ENCODE data around the gene CNN2. TPM values are rescaled to one million over a fixed set of nuclear protein-coding genes. Genes with fewer than 3 reads are reported as not detected.

Gene CNN2
- total RNA-seq, 1 experiment from 2014 or later: 495 TPM

DNA sequence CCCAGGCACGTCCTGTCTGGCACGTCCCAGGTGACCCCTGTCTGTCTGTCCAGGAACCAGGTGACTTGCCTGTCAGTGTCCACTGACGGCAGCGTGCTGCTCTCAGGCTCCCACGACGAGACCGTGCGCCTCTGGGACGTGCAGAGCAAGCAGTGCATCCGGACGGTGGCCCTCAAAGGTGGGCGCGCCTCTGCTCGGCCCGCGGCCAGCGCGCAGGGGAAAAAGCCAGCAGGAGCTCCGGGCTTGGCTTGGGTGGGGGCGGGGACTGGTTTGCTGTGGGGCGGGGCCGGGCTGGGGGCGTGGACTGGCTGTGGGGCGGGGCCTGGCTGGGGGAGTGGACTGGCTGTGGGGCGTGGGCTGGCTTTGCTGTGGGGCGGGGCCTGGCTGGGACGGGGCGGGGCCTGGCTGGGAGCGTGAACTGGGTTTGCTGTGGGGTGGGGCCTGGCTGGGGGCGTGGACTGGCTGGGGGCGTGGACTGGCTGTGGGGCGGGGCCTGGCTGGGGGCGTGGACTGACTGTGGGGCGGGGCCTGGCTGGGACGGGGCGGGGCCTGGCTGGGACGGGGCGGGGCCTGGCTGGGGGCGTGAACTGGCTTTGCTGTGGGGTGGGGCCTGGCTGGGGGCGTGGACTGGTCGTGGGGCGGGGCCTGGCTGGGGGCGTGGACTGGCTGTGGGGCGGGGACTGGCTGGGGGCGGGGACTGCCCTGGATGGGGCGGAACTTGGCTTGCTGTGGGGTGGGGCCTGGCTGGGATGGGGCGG, 35.1 kb upstream of the CNN2 start:
- Histone ChIP-seq H3K27me3 (ENCODE audit: control insufficient read depth, insufficient read depth, low read length) (peaks cover 5% of the 10 kb centered on the region; the same call in 1 of the 2 replicates), H3K36me3 (replicated peaks; ENCODE audit: control insufficient read depth, insufficient read depth, low read length) (peaks cover 3% of the 10 kb centered on the region; the same call in 1 of the 2 replicates), H3K4me3 (ENCODE audit: insufficient read depth, low read depth, low read length) (no peak overlapping the region)
- DNase-seq: peak; percentile 97

GRCh38 chr19:991932-992669, 34.3 kb upstream of the CNN2 start:
- H3K27me3 ChIP-seq (ENCODE audit: control insufficient read depth, insufficient read depth, low read length): peaks cover 8% of the 10 kb centered on the region; the same call in 1 of the 2 replicates
- peaks cover 3% of the 10 kb centered on the region; the same call in 1 of the 2 replicates for H3K36me3 ChIP-seq (replicated peaks; ENCODE audit: control insufficient read depth, insufficient read depth, low read length)
- DNase-seq: no peak
- H3K4me3 ChIP-seq (ENCODE audit: insufficient read depth, low read depth, low read length): no peak overlapping the region

DNA sequence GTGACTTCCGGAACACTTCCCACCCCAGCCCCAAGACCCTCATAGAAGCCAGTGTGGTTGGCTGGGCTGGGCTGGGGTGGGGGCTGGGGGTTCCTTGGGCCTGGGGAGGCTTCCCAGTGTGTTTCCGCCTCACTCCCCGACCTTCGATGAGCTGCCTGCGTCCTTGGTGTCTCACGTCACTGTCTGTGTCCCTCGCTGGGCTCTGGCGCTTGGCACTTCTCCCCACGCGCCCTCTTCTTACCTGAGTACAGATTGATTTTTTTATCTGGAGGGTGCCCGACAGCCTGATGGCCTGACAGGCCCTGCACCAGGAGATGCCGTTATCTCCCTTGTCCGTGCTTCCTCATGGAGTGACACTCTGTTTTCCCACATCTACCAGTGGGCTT, 33.7 kb upstream of the CNN2 start:
- no peak for DNase-seq
- peaks cover 8% of the 10 kb centered on the region; the same call in 1 of the 2 replicates for H3K27me3 ChIP-seq (ENCODE audit: control insufficient read depth, insufficient read depth, low read length)
- peaks cover 3% of the 10 kb centered on the region; the same call in 1 of the 2 replicates for H3K36me3 ChIP-seq (replicated peaks; ENCODE audit: control insufficient read depth, insufficient read depth, low read length)
- no peak overlapping the region for H3K4me3 ChIP-seq (ENCODE audit: insufficient read depth, low read depth, low read length)

DNA sequence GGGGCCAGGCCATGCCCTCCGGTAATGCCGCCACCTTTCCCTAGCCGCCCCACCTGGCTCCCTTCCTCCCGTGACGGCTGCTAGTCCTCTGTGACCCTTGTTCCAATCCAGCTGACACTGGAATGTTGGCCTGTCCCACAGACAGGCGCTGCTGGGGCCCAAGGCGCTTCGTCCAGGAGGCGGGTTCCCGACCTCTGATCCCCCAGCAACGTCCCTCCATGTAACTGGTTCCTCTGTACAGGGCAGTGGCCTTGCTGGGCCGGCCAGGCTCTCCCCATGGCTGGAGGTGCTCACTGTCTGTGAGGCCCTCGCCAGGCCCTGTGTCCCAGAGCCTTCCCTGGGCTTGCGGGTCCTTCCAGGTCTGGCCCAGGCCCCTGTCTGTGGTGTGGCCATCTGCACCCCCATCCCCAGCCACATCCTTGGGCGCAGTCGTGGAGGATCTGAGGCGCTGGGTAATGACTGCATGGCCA, 33.0 kb upstream of the CNN2 start:
- Histone ChIP-seq H3K36me3 (replicated peaks; ENCODE audit: control insufficient read depth, insufficient read depth, low read length) (peaks cover 3% of the 10 kb centered on the region; the same call in 1 of the 2 replicates), H3K4me3 (ENCODE audit: insufficient read depth, low read depth, low read length) (no peak overlapping the region), H3K27me3 (ENCODE audit: control insufficient read depth, insufficient read depth, low read length) (peaks cover 13% of the 10 kb centered on the region; the same call in 1 of the 2 replicates)
- no peak for DNase-seq

DNA sequence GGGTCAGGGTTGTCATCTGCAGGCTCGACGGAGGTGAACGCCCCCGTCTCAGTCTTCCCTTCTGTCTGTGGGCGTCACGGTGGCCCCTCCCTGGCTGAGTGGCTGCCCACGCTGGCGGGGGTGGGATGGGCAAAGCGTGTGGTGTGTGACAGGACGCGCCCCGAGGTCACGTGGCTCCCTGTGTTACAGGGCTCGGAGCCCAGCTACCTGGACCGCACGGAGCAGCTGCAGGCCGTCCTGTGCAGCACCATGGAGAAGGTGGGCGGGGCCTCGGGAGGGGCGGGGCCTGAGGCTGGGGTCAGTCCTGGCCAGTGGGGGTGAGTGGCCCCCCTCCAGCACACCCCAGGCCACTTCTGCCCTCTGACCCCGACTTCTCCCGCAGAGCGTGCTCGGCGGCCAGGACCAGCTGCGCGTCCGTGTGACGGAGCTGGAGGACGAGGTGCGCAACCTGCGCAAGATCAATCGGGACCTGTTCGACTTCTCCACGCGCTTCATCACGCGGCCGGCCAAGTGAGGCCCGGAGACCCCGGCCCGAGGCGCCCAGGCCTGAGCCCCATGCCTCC, 32.5 kb upstream of the CNN2 start:
- H3K27me3 ChIP-seq (ENCODE audit: control insufficient read depth, insufficient read depth, low read length): peaks cover 15% of the 10 kb centered on the region; the same call in 1 of the 2 replicates
- H3K4me3 ChIP-seq (ENCODE audit: insufficient read depth, low read depth, low read length): no peak overlapping the region
- H3K36me3 ChIP-seq (replicated peaks; ENCODE audit: control insufficient read depth, insufficient read depth, low read length): peaks cover 3% of the 10 kb centered on the region; the same call in 1 of the 2 replicates
- DNase-seq: peak; percentile 86

GRCh38 chr19:994516-994915, 31.9 kb upstream of the CNN2 start:
- Histone ChIP-seq H3K36me3 (replicated peaks; ENCODE audit: control insufficient read depth, insufficient read depth, low read length) (peaks cover 3% of the 10 kb centered on the region; the same call in 1 of the 2 replicates), H3K4me3 (ENCODE audit: insufficient read depth, low read depth, low read length) (no peak overlapping the region), H3K27me3 (ENCODE audit: control insufficient read depth, insufficient read depth, low read length) (peaks cover 20% of the 10 kb centered on the region)
- DNase-seq: no peak

GRCh38 chr19:995051-995827, 31.2 kb upstream of the CNN2 start:
- no peak for DNase-seq
- H3K27me3 ChIP-seq (ENCODE audit: control insufficient read depth, insufficient read depth, low read length): peaks cover 22% of the 10 kb centered on the region
- no peak overlapping the region for H3K4me3 ChIP-seq (ENCODE audit: insufficient read depth, low read depth, low read length)
- peaks cover 1% of the 10 kb centered on the region; the same call in 1 of the 2 replicates for H3K36me3 ChIP-seq (replicated peaks; ENCODE audit: control insufficient read depth, insufficient read depth, low read length)

- Histone ChIP-seq H3K36me3 (replicated peaks; ENCODE audit: control insufficient read depth, insufficient read depth, low read length) (no peaks in the 10 kb centered on the region), H3K27me3 (ENCODE audit: control insufficient read depth, insufficient read depth, low read length) (peaks cover 30% of the 10 kb centered on the region), H3K4me3 (ENCODE audit: insufficient read depth, low read depth, low read length) (peak overlapping the region; percentile 18)
- peak; percentile 90 for DNase-seq
These were observed 30.2 kb upstream of the CNN2 start for GRCh38 chr19:996051-996838.

DNA sequence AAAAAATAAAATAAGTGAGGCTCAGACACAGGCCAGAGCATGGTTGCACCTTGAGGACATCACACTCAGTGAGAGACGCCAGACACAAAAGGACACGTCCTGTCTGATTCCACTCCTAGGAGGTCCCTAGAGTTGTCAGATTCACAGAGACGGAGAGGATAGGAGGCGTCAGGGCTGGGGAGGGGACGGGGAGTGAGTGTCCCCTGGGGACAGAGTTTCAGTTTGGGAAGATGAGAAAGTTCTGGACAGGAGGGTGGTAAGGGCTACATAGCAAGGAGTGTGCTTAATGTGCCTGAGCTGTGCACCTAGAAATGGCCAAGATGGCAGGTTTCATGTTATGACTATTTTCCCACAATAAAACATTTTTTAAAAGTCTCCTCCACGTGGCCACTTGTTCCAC, 28.3 kb upstream of the CNN2 start:
- no peak overlapping the region for H3K4me3 ChIP-seq (ENCODE audit: insufficient read depth, low read depth, low read length)
- H3K27me3 ChIP-seq (ENCODE audit: control insufficient read depth, insufficient read depth, low read length): peaks cover 33% of the 10 kb centered on the region
- DNase-seq: no peak
- no peaks in the 10 kb centered on the region for H3K36me3 ChIP-seq (replicated peaks; ENCODE audit: control insufficient read depth, insufficient read depth, low read length)

DNA sequence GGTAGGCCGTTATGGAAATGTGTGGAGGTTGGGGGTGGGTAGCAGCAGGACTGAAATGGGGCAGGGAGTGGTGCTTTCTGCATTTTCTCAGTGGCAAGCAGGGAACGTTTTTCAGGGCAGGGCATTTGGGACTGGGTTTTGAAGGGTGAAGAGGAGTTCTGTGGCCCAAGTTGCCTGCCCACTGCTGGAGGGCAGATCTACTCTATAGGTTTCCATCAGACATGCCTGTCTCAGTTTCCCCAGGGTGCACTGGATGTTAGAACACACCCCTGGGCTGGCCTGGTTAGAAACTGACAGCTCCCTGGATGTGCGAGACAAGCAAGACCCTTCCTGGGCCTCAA, 27.1 kb upstream of the CNN2 start:
- peaks cover 33% of the 10 kb centered on the region for H3K27me3 ChIP-seq (ENCODE audit: control insufficient read depth, insufficient read depth, low read length)
- no peaks in the 10 kb centered on the region for H3K36me3 ChIP-seq (replicated peaks; ENCODE audit: control insufficient read depth, insufficient read depth, low read length)
- no peak overlapping the region for H3K4me3 ChIP-seq (ENCODE audit: insufficient read depth, low read depth, low read length)
- DNase-seq: no peak

- Histone ChIP-seq H3K27me3 (ENCODE audit: control insufficient read depth, insufficient read depth, low read length) (peaks cover 33% of the 10 kb centered on the region), H3K4me3 (ENCODE audit: insufficient read depth, low read depth, low read length) (peak within 1 kb of the TSS; percentile 41), H3K36me3 (replicated peaks; ENCODE audit: control insufficient read depth, insufficient read depth, low read length) (no peaks in the 10 kb centered on the region)
- peak; percentile 99 for DNase-seq
These were observed 26.3 kb upstream of the CNN2 start, which contains the start of gene GRIN3B for GRCh38 chr19:1000095-1000494. Gene GRIN3B, plus strand, starts transcription at chr19:1000419. Its CDS starts 19 bp downstream, at chr19:1000438.

GRCh38 chr19:1000591-1001537, 25.5 kb upstream of the CNN2 start:
- DNase-seq: peak; percentile 94
- H3K36me3 ChIP-seq (replicated peaks; ENCODE audit: control insufficient read depth, insufficient read depth, low read length): no peaks in the 10 kb centered on the region
- peaks cover 33% of the 10 kb centered on the region for H3K27me3 ChIP-seq (ENCODE audit: control insufficient read depth, insufficient read depth, low read length)
- peak overlapping the region; percentile 25 for H3K4me3 ChIP-seq (ENCODE audit: insufficient read depth, low read depth, low read length)

Measured in H7 (cell line).